ENCODE results near the gene NWD2. TPM values are rescaled to one million over a fixed set of nuclear protein-coding genes. Genes with fewer than 3 reads are reported as not detected.
"Not testable (repeated sequence)": the region's sequence is repeated elsewhere in the genome, so short reads cannot be mapped to it uniquely, and the experiment has no call there.

Gene NWD2
- polyA plus RNA-seq, 1 donor from 2014 or later: 0.06 TPM

DNA sequence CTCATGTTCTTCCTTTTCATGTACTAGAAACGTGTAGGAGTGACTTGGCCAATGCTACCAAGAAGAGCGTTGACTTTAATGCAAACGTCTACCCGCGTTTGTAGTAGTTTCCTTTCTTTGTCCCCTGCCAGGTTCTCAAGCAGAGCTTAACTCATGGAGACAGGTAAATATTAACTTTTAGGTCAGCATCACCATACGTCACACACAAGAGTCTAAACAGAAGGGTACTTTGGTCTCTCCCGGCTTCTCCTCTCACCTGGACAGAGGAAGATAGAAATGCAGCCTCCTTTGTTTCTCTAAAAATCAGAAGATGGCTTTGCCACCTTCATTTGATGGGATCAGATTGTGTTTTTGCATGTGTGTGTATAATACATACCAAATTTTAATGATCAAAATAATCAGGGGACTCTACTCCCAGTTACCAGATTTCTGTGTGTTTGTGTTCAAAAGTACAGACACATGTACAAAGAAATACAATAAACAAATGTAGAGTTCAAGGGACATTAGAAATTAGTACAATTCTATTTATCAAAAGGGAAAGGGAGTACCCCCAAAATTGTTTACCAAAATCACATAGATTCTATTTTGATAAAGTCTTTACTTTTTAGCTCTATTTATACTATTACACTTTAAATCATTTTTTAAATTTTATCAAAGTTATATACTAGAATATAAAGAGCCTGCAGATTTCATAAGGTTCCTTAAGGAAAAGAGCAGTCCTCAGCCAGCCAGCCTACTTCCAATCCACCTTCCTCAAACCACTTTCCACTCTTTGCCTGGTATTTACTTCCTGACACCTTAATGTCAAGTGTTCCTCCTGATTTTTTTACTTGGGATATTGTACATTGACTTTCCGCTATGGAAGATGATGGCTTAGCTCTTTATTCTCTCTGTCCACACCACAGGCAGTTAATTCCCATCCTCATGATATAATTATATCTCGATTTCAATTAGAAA, 246.1 kb downstream of the NWD2 start:
- Histone ChIP-seq H3K27ac (ENCODE audit: low read length) (no peak overlapping the region), H3K36me3 (ENCODE audit: insufficient read depth, low read length) (no peaks in the 10 kb centered on the region), H3K79me2 (replicated peaks; ENCODE audit: insufficient read depth, low read length) (no peaks in the 10 kb centered on the region), H3K9me2 (ENCODE audit: insufficient read depth, low read length) (no peaks in the 10 kb centered on the region), H4K20me1 (ENCODE audit: insufficient read depth) (no peaks in the 10 kb centered on the region), H3F3A (ENCODE audit: insufficient read depth, low read length, poor library complexity, severe bottlenecking) (no peaks in the 10 kb centered on the region), H3K4me2 (ENCODE audit: low read length) (no peak overlapping the region), H3K27me3 (ENCODE audit: insufficient read depth, low read depth, low read length) (no peaks in the 10 kb centered on the region), H3K4me3 (ENCODE audit: low read length) (no peak overlapping the region), H3K9ac (ENCODE audit: low read length) (no peak overlapping the region), H2AFZ (ENCODE audit: low read depth, low read length) (no peak overlapping the region), H3K9me3 (ENCODE audit: low read length) (no peaks in the 10 kb centered on the region)
- TF ChIP-seq EZH2 (IDR thresholded peaks at IDR 0.05; ENCODE audit: borderline replicate concordance, insufficient read depth, low read length, poor library complexity, severe bottlenecking) (no peak), TAF1 (IDR thresholded peaks at IDR 0.05; ENCODE audit: low read depth) (no peak)

DNA sequence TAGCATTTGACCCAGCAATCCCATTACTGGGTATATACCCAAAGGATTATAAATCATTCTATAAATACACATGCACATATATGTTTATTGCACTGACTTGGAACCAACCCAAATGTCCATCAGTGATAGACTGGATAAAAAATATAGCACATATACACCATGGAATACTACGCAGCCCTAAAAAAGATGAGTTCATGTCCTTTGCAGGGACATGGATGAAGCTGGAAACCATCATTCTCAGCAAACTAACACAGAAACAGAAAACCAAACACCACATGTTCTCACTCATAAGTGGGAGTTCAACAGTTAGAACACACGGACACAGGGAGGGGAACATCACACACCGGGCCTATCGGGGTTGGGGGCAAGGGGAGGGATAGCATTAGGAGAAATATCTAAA, 250.8 kb downstream of the NWD2 start:
- not testable (repeated sequence) for H3K9me2 ChIP-seq (ENCODE audit: insufficient read depth, low read length); H3K4me3 ChIP-seq (ENCODE audit: low read length); H3F3A ChIP-seq (ENCODE audit: insufficient read depth, low read length, poor library complexity, severe bottlenecking); H3K36me3 ChIP-seq (ENCODE audit: insufficient read depth, low read length); H3K79me2 ChIP-seq (replicated peaks; ENCODE audit: insufficient read depth, low read length); H4K20me1 ChIP-seq (ENCODE audit: insufficient read depth); H2AFZ ChIP-seq (ENCODE audit: low read depth, low read length); H3K27me3 ChIP-seq (ENCODE audit: insufficient read depth, low read depth, low read length); H3K27ac ChIP-seq (ENCODE audit: low read length); H3K9ac ChIP-seq (ENCODE audit: low read length); H3K9me3 ChIP-seq (ENCODE audit: low read length); H3K4me2 ChIP-seq (ENCODE audit: low read length)

Small RNAs within 50 kb of the gene (small RNA-seq; reads per million reads assigned to genes)
- 0 reads per million in 3 experiments for gene MIR4801
